Measurements from ENCODE around the gene RTL1. TPM values are rescaled to one million over a fixed set of nuclear protein-coding genes. Genes with fewer than 3 reads are reported as not detected.

The RTL1 gene
- total RNA-seq, 3 donors from 2014 or later: not detected

GRCh38 chr14:100836941-100837804, 66.3 kb downstream of the RTL1 start:
- H3K27ac ChIP-seq: peak overlapping the region in 1 of 2 donors; percentile 35
- intact Hi-C loops (cut with DNase I; ENCODE audit: low total_unique reads): no loop called here

DNA sequence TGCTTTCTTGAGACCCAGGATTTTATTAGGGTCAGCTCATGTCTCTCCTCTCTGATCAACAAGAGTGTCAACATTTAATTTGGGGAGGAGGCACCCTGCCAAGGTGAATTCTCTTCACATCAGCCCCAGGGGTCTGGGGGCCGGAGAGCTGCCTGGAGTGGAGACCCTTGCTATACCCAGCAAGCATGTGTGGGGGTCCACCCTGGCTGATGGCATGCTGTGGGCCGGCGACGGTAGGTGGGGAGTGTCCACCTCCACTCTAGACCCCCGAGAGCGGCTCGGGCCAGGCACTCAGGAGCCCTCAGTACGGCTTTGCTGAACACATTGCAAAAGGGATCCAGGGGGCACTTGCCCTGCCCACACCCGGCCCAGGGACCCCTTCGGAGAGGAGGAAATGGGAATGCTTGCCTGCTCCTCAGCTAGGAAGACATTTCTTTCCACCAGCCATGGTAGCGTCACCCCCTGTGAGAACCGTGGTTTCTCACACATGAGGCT, 67.2 kb downstream of the RTL1 start:
- intact Hi-C loops (cut with DNase I; ENCODE audit: low total_unique reads): no loop called here
- TF ChIP-seq POLR2AphosphoS5 (IDR thresholded peaks at IDR 0.05) (no peak), POLR2A (IDR thresholded peaks at IDR 0.05) (no peak)
- TF ChIP-seq, protein P1, sequence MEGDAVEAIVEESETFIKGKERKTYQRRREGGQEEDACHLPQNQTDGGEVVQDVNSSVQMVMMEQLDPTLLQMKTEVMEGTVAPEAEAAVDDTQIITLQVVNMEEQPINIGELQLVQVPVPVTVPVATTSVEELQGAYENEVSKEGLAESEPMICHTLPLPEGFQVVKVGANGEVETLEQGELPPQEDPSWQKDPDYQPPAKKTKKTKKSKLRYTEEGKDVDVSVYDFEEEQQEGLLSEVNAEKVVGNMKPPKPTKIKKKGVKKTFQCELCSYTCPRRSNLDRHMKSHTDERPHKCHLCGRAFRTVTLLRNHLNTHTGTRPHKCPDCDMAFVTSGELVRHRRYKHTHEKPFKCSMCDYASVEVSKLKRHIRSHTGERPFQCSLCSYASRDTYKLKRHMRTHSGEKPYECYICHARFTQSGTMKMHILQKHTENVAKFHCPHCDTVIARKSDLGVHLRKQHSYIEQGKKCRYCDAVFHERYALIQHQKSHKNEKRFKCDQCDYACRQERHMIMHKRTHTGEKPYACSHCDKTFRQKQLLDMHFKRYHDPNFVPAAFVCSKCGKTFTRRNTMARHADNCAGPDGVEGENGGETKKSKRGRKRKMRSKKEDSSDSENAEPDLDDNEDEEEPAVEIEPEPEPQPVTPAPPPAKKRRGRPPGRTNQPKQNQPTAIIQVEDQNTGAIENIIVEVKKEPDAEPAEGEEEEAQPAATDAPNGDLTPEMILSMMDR (IDR thresholded peaks at IDR 0.05): no peak
- Histone ChIP-seq H3K27ac (peak overlapping the region in 1 of 2 donors; percentile 20), H3K9me3 (no peaks in the 10 kb centered on the region), H3K4me3 (no peak overlapping the region), H3K36me3 (no peaks in the 10 kb centered on the region), H3K27me3 (peaks cover 0 to 5% of the 10 kb centered on the region in 2 donors), H3K4me1 (peaks cover 0 to 4% of the 10 kb centered on the region in 2 donors)
- DNase-seq (ENCODE audit: low spot score in 2 of 2): no peak

More at GRCh38 chr14:100836941-100837804, 66.3 kb downstream of the RTL1 start:
- Histone ChIP-seq H3K27me3 (peaks cover 0 to 5% of the 10 kb centered on the region in 2 donors), H3K4me1 (peaks cover 0 to 4% of the 10 kb centered on the region in 2 donors), H3K4me3 (no peak overlapping the region), H3K36me3 (no peaks in the 10 kb centered on the region), H3K9me3 (no peaks in the 10 kb centered on the region)
- DNase-seq (ENCODE audit: low spot score in 2 of 2): no peak
- TF ChIP-seq POLR2AphosphoS5 (IDR thresholded peaks at IDR 0.05) (no peak), POLR2A (IDR thresholded peaks at IDR 0.05) (no peak)
- TF ChIP-seq, protein P1 (IDR thresholded peaks at IDR 0.05): no peak

DNA sequence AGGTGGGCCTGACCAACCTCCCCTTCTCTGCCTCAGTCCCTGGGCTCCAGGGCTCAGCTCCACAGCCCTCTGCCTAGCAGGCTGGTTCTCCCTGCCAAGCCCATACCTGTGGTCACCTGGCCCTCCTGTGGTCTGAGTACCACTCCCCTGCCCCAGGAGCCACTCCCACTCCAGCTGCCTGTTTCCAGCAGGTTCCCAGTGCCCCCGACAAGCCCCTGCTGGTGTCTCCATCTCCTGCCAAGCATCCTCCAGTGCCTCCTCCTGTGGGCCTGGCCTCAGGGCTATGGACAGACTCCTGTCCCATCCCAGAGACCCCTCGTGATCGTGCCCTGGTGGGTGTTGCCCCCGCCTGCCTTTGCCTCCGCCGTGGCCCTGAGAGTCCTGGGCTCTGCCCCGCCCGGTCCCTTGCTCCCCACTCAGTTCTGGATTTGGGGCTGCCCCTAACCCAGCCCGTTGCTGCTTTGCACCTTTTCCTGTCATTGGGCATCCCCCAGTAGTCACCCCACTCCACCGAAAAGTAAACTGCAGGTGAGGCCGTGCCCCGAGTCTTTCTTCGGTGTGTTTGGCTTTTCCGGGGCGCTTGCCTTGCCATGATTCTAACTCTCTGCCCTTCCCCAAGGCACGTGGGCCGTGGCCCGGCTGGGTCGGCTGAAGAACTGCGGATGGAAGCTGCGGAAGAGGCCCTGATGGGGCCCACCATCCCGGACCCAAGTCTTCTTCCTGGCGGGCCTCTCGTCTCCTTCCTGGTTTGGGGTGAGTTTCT, 67.8 kb downstream of the RTL1 start:
- Histone ChIP-seq H3K4me1 (peaks cover 0 to 4% of the 10 kb centered on the region in 2 donors), H3K27me3 (peaks cover 0 to 5% of the 10 kb centered on the region in 2 donors), H3K36me3 (no peaks in the 10 kb centered on the region), H3K9me3 (no peaks in the 10 kb centered on the region), H3K27ac (peak overlapping the region in 1 of 2 donors; percentile 25), H3K4me3 (no peak overlapping the region)
- intact Hi-C loops (cut with DNase I; ENCODE audit: low total_unique reads): no loop called here
- no peak for DNase-seq (ENCODE audit: low spot score in 2 of 2)
- TF ChIP-seq POLR2A (IDR thresholded peaks at IDR 0.05) (no peak), POLR2AphosphoS5 (IDR thresholded peaks at IDR 0.05) (no peak)
- TF ChIP-seq, protein P1 (IDR thresholded peaks at IDR 0.05): no peak

- peaks cover 0 to 5% of the 10 kb centered on the region in 2 donors for H3K27me3 ChIP-seq
- H3K4me3 ChIP-seq: no peak overlapping the region
- TF ChIP-seq POLR2AphosphoS5 (IDR thresholded peaks at IDR 0.05): no peak
- TF ChIP-seq POLR2A (IDR thresholded peaks at IDR 0.05): no peak
- TF ChIP-seq, protein P1 (IDR thresholded peaks at IDR 0.05): no peak
- intact Hi-C loops (cut with DNase I; ENCODE audit: low total_unique reads): no loop called here
- no peak for DNase-seq (ENCODE audit: low spot score in 2 of 2)
- H3K4me1 ChIP-seq: peaks cover 0 to 4% of the 10 kb centered on the region in 2 donors
- no peaks in the 10 kb centered on the region for H3K36me3 ChIP-seq
- H3K27ac ChIP-seq: peak overlapping the region in 1 of 2 donors; percentile 25
- H3K9me3 ChIP-seq: no peaks in the 10 kb centered on the region
These were observed 68.6 kb downstream of the RTL1 start for GRCh38 chr14:100834794-100835547.

All from breast epithelium (tissue), 4 donors.